ENCODE data around the gene MYB.
"Not testable (repeated sequence)": the region's sequence is repeated elsewhere in the genome, so short reads cannot be mapped to it uniquely, and the experiment has no call there.

The MYB gene

GRCh38 chr6:135159531-135159930 is 21.6 kb upstream of the MYB start:
- no peaks in the 10 kb centered on the region for H3K36me3 ChIP-seq

GRCh38 chr6:135161411-135162395 is 19.4 kb upstream of the MYB start:
- peaks cover 0 to 16% (median 9%) of the 10 kb centered on the region in 10 experiments; a peak in 13 of 20 replicates for H3K4me1 ChIP-seq
- H3K9ac ChIP-seq = no peak overlapping the region
- H4K20me1 ChIP-seq = no peaks in the 10 kb centered on the region
- no peaks in the 10 kb centered on the region for H3K27me3 ChIP-seq
- TF ChIP-seq Cebpa-rat (IDR thresholded peaks at IDR 0.05) = no peak
- no peak overlapping the region for H3K4me2 ChIP-seq
- no peak overlapping the region for H3K27ac ChIP-seq
- H3K36me3 ChIP-seq = no peaks in the 10 kb centered on the region
- peaks cover 0 to 12% (median 0%) of the 10 kb centered on the region in 11 experiments; a peak in 2 of 22 replicates for H3K9me3 ChIP-seq (replicated peaks in 1 of 11)
- no peak overlapping the region for H3K4me3 ChIP-seq

More at GRCh38 chr6:135159531-135159930, 21.6 kb upstream of the MYB start:
- Histone ChIP-seq H3K27me3 (no peaks in the 10 kb centered on the region), H4K20me1 (no peaks in the 10 kb centered on the region), H3K4me3 (no peak overlapping the region), H3K9me3 (replicated peaks in 1 of 11) (peaks cover 0 to 31% (median 13%) of the 10 kb centered on the region in 11 experiments; a peak in 16 of 22 replicates), H3K4me1 (peaks cover 0 to 4% (median 0%) of the 10 kb centered on the region in 10 experiments; a peak in 1 of 20 replicates), H3K4me2 (0 out of 22 replicates have a peak overlapping the region, but pooled peaks of 1 of the 11 experiments have one; percentile 23), H3K27ac (no peak overlapping the region), H3K9ac (no peak overlapping the region)
- TF ChIP-seq Cebpa-rat (IDR thresholded peaks at IDR 0.05) = no peak

- Histone ChIP-seq H3K9ac (no peak overlapping the region), H4K20me1 (no peaks in the 10 kb centered on the region), H3K27me3 (no peaks in the 10 kb centered on the region), H3K4me3 (no peak overlapping the region), H3K4me1 (peaks cover 0 to 16% (median 9%) of the 10 kb centered on the region in 10 experiments; a peak in 14 of 20 replicates), H3K36me3 (no peaks in the 10 kb centered on the region), H3K4me2 (no peak overlapping the region), H3K27ac (no peak overlapping the region), H3K9me3 (replicated peaks in 1 of 11) (peaks cover 0 to 12% (median 0%) of the 10 kb centered on the region in 11 experiments; a peak in 2 of 22 replicates)
- no peak for TF ChIP-seq Cebpa-rat (IDR thresholded peaks at IDR 0.05)
Observed at GRCh38 chr6:135162678-135163439, 18.2 kb upstream of the MYB start.

GRCh38 chr6:135163440-135163738 is 17.7 kb upstream of the MYB start:
- Histone ChIP-seq H3K9ac (no peak overlapping the region), H3K9me3 (replicated peaks in 1 of 11) (peaks cover 0 to 12% (median 0%) of the 10 kb centered on the region in 11 experiments; a peak in 2 of 22 replicates), H3K4me1 (peaks cover 0 to 16% (median 9%) of the 10 kb centered on the region in 10 experiments; a peak in 14 of 20 replicates), H3K4me3 (no peak overlapping the region), H3K36me3 (no peaks in the 10 kb centered on the region), H3K27me3 (no peaks in the 10 kb centered on the region), H4K20me1 (no peaks in the 10 kb centered on the region), H3K27ac (no peak overlapping the region), H3K4me2 (no peak overlapping the region)
- no peak for TF ChIP-seq Cebpa-rat (IDR thresholded peaks at IDR 0.05)

- not testable (repeated sequence) for H3K9ac ChIP-seq, H3K4me3 ChIP-seq, H3K27ac ChIP-seq, H4K20me1 ChIP-seq, H3K36me3 ChIP-seq, H3K27me3 ChIP-seq
- Histone ChIP-seq H3K9me3 (replicated peaks in 1 of 11) (peaks cover 0 to 12% (median 0%) of the 10 kb centered on the region in 11 experiments; a peak in 2 of 22 replicates), H3K4me2 (peak overlapping the region in 1 of 11 experiments; percentile 69; a peak in 1 of 22 replicates), H3K4me1 (peaks cover 0 to 16% (median 9%) of the 10 kb centered on the region in 10 experiments; a peak in 14 of 20 replicates)
Observed at GRCh38 chr6:135164387-135164786, 16.7 kb upstream of the MYB start.

- H3K4me2 ChIP-seq = peak overlapping the region in 8 of 11 experiments; percentile 23 to 69 (median 56); a peak in 15 of 22 replicates
- no peaks in the 10 kb centered on the region for H3K36me3 ChIP-seq
- H3K9me3 ChIP-seq (replicated peaks in 1 of 11) = peaks cover 0 to 12% (median 0%) of the 10 kb centered on the region in 11 experiments; a peak in 2 of 22 replicates
- no peak for TF ChIP-seq Cebpa-rat (IDR thresholded peaks at IDR 0.05)
- no peaks in the 10 kb centered on the region for H3K27me3 ChIP-seq
- H3K9ac ChIP-seq = no peak overlapping the region
- no peaks in the 10 kb centered on the region for H4K20me1 ChIP-seq
- peaks cover 0 to 16% (median 9%) of the 10 kb centered on the region in 10 experiments; a peak in 14 of 20 replicates for H3K4me1 ChIP-seq
- no peak overlapping the region for H3K27ac ChIP-seq
- H3K4me3 ChIP-seq = no peak overlapping the region
Observed at GRCh38 chr6:135165031-135165430, 16.1 kb upstream of the MYB start.

DNA sequence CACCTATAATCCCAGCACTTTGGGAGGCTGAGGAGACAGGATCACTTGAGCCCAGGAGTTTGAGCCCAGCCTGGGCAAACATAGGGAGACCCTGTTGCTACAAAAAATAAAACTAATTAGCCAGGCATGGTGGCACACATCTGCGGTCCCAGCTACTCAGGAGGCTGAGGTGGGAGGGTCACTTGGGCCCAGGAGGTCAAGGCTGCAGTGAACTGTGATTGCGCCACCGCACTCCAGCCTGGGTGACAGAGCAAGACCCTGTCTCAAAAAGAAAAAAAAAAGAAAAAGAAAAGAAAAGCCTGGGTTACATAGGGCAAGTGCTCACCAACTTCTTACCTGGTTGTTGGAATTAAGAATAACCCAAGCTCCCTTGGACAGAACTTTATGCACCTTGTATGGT is 14.6 kb upstream of the MYB start:
- peaks cover 0 to 6% (median 0%) of the 10 kb centered on the region in 11 experiments; a peak in 2 of 22 replicates for H3K9me3 ChIP-seq (replicated peaks in 1 of 11)
- H3K27me3 ChIP-seq = no peaks in the 10 kb centered on the region
- no peak overlapping the region for H3K9ac ChIP-seq
- H4K20me1 ChIP-seq = no peaks in the 10 kb centered on the region
- no peak overlapping the region for H3K4me3 ChIP-seq
- peaks cover 0 to 16% (median 9%) of the 10 kb centered on the region in 10 experiments; a peak in 14 of 20 replicates for H3K4me1 ChIP-seq
- no peak for TF ChIP-seq Cebpa-rat (IDR thresholded peaks at IDR 0.05)
- H3K27ac ChIP-seq = no peak overlapping the region
- peak overlapping the region in 1 of 11 experiments; percentile 18; a peak in 1 of 22 replicates for H3K4me2 ChIP-seq
- H3K36me3 ChIP-seq = no peaks in the 10 kb centered on the region

DNA sequence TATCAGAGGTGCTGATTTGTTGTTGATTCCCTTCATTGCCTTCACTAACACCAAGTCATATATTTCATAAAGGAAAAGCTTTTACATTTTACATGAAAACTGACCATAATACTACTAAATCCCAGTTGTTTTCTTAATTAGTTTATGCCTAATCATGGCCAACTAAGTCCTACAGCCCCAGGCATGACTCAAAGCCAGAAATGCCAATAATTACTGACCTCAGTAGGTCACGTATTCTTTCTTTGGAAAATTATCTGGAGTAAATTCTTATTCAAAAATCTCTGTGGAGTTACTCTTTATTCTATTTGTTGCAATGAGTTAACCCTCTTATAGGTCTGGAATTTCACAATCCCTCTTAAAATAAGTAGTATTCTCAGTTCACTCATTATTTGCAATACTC is 13.5 kb upstream of the MYB start:
- 0 out of 22 replicates have a peak overlapping the region, but pooled peaks of 1 of the 11 experiments have one; percentile 7 for H3K4me2 ChIP-seq
- H3K9me3 ChIP-seq (replicated peaks in 1 of 11) = no peaks in the 10 kb centered on the region
- no peaks in the 10 kb centered on the region for H3K36me3 ChIP-seq
- H3K27ac ChIP-seq = no peak overlapping the region
- no peak for TF ChIP-seq Cebpa-rat (IDR thresholded peaks at IDR 0.05)
- no peak overlapping the region for H3K9ac ChIP-seq
- no peaks in the 10 kb centered on the region for H3K27me3 ChIP-seq
- H3K4me3 ChIP-seq = no peak overlapping the region
- H4K20me1 ChIP-seq = no peaks in the 10 kb centered on the region
- peaks cover 0 to 16% (median 9%) of the 10 kb centered on the region in 10 experiments; a peak in 14 of 20 replicates for H3K4me1 ChIP-seq

- H3K4me3 ChIP-seq = no peak overlapping the region
- H3K27ac ChIP-seq = no peak overlapping the region
- H3K27me3 ChIP-seq = no peaks in the 10 kb centered on the region
- H4K20me1 ChIP-seq = no peaks in the 10 kb centered on the region
- no peaks in the 10 kb centered on the region for H3K36me3 ChIP-seq
- peaks cover 0 to 16% (median 9%) of the 10 kb centered on the region in 10 experiments; a peak in 14 of 20 replicates for H3K4me1 ChIP-seq
- H3K9ac ChIP-seq = no peak overlapping the region
- TF ChIP-seq Cebpa-rat (IDR thresholded peaks at IDR 0.05) = no peak
- no peaks in the 10 kb centered on the region for H3K9me3 ChIP-seq (replicated peaks in 1 of 11)
- no peak overlapping the region for H3K4me2 ChIP-seq
Observed at GRCh38 chr6:135168766-135169165, 12.3 kb upstream of the MYB start.
